ENCODE data around the gene MBOAT1. TPM values are rescaled to one million over a fixed set of nuclear protein-coding genes. Genes with fewer than 3 reads are reported as not detected.

MBOAT1 gene
- polyA plus RNA-seq, 1 donor from 2014 or later: not detected

GRCh38 chr6:20167601-20168000 lies 44.7 kb downstream of the MBOAT1 start:
- Histone ChIP-seq H3K9me2 (ENCODE audit: insufficient read depth, low read length) (no peaks in the 10 kb centered on the region), H3K4me3 (ENCODE audit: low read length) (no peak overlapping the region), H3K4me2 (ENCODE audit: low read length) (no peak overlapping the region), H3K27ac (ENCODE audit: low read length) (no peak overlapping the region), H3K27me3 (ENCODE audit: insufficient read depth, low read depth, low read length) (no peaks in the 10 kb centered on the region), H3F3A (ENCODE audit: insufficient read depth, low read length, poor library complexity, severe bottlenecking) (no peaks in the 10 kb centered on the region), H2AFZ (ENCODE audit: low read depth, low read length) (no peak overlapping the region), H3K79me2 (replicated peaks; ENCODE audit: insufficient read depth, low read length) (no peaks in the 10 kb centered on the region), H3K9me3 (ENCODE audit: low read length) (no peaks in the 10 kb centered on the region), H3K9ac (ENCODE audit: low read length) (no peak overlapping the region), H3K36me3 (ENCODE audit: insufficient read depth, low read length) (no peaks in the 10 kb centered on the region), H4K20me1 (ENCODE audit: insufficient read depth) (no peaks in the 10 kb centered on the region)
- TF ChIP-seq TAF1 (IDR thresholded peaks at IDR 0.05; ENCODE audit: low read depth) (no peak), EP300 (conservative IDR thresholded peaks at IDR 0.05; ENCODE audit: poor library complexity, severe bottlenecking) (no peak), RAD21 (conservative IDR thresholded peaks at IDR 0.05) (no peak), POLR2AphosphoS5 (IDR thresholded peaks at IDR 0.05) (no peak), SMC3 (conservative IDR thresholded peaks at IDR 0.05; ENCODE audit: poor library complexity) (no peak), MXI1 (conservative IDR thresholded peaks at IDR 0.05; ENCODE audit: poor library complexity, severe bottlenecking) (no peak), EZH2 (IDR thresholded peaks at IDR 0.05; ENCODE audit: borderline replicate concordance, insufficient read depth, low read length, poor library complexity, severe bottlenecking) (no peak)
- TF ChIP-seq, protein P1, sequence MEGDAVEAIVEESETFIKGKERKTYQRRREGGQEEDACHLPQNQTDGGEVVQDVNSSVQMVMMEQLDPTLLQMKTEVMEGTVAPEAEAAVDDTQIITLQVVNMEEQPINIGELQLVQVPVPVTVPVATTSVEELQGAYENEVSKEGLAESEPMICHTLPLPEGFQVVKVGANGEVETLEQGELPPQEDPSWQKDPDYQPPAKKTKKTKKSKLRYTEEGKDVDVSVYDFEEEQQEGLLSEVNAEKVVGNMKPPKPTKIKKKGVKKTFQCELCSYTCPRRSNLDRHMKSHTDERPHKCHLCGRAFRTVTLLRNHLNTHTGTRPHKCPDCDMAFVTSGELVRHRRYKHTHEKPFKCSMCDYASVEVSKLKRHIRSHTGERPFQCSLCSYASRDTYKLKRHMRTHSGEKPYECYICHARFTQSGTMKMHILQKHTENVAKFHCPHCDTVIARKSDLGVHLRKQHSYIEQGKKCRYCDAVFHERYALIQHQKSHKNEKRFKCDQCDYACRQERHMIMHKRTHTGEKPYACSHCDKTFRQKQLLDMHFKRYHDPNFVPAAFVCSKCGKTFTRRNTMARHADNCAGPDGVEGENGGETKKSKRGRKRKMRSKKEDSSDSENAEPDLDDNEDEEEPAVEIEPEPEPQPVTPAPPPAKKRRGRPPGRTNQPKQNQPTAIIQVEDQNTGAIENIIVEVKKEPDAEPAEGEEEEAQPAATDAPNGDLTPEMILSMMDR (IDR thresholded peaks at IDR 0.05; ENCODE audit: poor library complexity, severe bottlenecking): no peak
- TF ChIP-seq, protein P2, sequence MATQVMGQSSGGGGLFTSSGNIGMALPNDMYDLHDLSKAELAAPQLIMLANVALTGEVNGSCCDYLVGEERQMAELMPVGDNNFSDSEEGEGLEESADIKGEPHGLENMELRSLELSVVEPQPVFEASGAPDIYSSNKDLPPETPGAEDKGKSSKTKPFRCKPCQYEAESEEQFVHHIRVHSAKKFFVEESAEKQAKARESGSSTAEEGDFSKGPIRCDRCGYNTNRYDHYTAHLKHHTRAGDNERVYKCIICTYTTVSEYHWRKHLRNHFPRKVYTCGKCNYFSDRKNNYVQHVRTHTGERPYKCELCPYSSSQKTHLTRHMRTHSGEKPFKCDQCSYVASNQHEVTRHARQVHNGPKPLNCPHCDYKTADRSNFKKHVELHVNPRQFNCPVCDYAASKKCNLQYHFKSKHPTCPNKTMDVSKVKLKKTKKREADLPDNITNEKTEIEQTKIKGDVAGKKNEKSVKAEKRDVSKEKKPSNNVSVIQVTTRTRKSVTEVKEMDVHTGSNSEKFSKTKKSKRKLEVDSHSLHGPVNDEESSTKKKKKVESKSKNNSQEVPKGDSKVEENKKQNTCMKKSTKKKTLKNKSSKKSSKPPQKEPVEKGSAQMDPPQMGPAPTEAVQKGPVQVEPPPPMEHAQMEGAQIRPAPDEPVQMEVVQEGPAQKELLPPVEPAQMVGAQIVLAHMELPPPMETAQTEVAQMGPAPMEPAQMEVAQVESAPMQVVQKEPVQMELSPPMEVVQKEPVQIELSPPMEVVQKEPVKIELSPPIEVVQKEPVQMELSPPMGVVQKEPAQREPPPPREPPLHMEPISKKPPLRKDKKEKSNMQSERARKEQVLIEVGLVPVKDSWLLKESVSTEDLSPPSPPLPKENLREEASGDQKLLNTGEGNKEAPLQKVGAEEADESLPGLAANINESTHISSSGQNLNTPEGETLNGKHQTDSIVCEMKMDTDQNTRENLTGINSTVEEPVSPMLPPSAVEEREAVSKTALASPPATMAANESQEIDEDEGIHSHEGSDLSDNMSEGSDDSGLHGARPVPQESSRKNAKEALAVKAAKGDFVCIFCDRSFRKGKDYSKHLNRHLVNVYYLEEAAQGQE (IDR thresholded peaks at IDR 0.05; ENCODE audit: borderline replicate concordance): no peak

- TF ChIP-seq, protein P1 (IDR thresholded peaks at IDR 0.05; ENCODE audit: poor library complexity, severe bottlenecking): no peak
- TF ChIP-seq, protein P2 (IDR thresholded peaks at IDR 0.05; ENCODE audit: borderline replicate concordance): no peak
- TF ChIP-seq EP300 (conservative IDR thresholded peaks at IDR 0.05; ENCODE audit: poor library complexity, severe bottlenecking) (no peak), SMC3 (conservative IDR thresholded peaks at IDR 0.05; ENCODE audit: poor library complexity) (no peak), TAF1 (IDR thresholded peaks at IDR 0.05; ENCODE audit: low read depth) (no peak), POLR2AphosphoS5 (IDR thresholded peaks at IDR 0.05) (no peak), EZH2 (IDR thresholded peaks at IDR 0.05; ENCODE audit: borderline replicate concordance, insufficient read depth, low read length, poor library complexity, severe bottlenecking) (no peak), MXI1 (conservative IDR thresholded peaks at IDR 0.05; ENCODE audit: poor library complexity, severe bottlenecking) (no peak), RAD21 (conservative IDR thresholded peaks at IDR 0.05) (no peak)
- Histone ChIP-seq H3F3A (ENCODE audit: insufficient read depth, low read length, poor library complexity, severe bottlenecking) (no peaks in the 10 kb centered on the region), H3K9ac (ENCODE audit: low read length) (no peak overlapping the region), H3K9me3 (ENCODE audit: low read length) (no peaks in the 10 kb centered on the region), H3K79me2 (replicated peaks; ENCODE audit: insufficient read depth, low read length) (no peaks in the 10 kb centered on the region), H3K27ac (ENCODE audit: low read length) (no peak overlapping the region), H3K27me3 (ENCODE audit: insufficient read depth, low read depth, low read length) (no peaks in the 10 kb centered on the region), H3K4me2 (ENCODE audit: low read length) (no peak overlapping the region), H4K20me1 (ENCODE audit: insufficient read depth) (no peaks in the 10 kb centered on the region), H3K36me3 (ENCODE audit: insufficient read depth, low read length) (no peaks in the 10 kb centered on the region), H2AFZ (ENCODE audit: low read depth, low read length) (no peak overlapping the region), H3K9me2 (ENCODE audit: insufficient read depth, low read length) (no peaks in the 10 kb centered on the region), H3K4me3 (ENCODE audit: low read length) (no peak overlapping the region)
Observed at GRCh38 chr6:20166210-20166609, 46.1 kb downstream of the MBOAT1 start.
